Measurements from ENCODE around the gene FLOT1. TPM values are rescaled to one million over a fixed set of nuclear protein-coding genes. Genes with fewer than 3 reads are reported as not detected.

FLOT1 gene
- total and polyA plus RNA-seq, 2 experiments from 2014 or later, result 208 to 236 TPM

GRCh38 chr6:30747300-30747687 lies 4.8 kb upstream of the FLOT1 start:
- H3K4me3 ChIP-seq, result no peak overlapping the region
- H3K27me3 ChIP-seq, result no peaks in the 10 kb centered on the region
- no peak for DNase-seq (ENCODE audit: low read depth in 1 of 2, low spot score in 1 of 2)
- no peaks in the 10 kb centered on the region for H3K9me3 ChIP-seq (ENCODE audit: low read depth)
- no peak overlapping the region for H3K27ac ChIP-seq
- H3K4me1 ChIP-seq (ENCODE audit: low read depth), result peaks cover 2% of the 10 kb centered on the region
- TF ChIP-seq, protein P1, sequence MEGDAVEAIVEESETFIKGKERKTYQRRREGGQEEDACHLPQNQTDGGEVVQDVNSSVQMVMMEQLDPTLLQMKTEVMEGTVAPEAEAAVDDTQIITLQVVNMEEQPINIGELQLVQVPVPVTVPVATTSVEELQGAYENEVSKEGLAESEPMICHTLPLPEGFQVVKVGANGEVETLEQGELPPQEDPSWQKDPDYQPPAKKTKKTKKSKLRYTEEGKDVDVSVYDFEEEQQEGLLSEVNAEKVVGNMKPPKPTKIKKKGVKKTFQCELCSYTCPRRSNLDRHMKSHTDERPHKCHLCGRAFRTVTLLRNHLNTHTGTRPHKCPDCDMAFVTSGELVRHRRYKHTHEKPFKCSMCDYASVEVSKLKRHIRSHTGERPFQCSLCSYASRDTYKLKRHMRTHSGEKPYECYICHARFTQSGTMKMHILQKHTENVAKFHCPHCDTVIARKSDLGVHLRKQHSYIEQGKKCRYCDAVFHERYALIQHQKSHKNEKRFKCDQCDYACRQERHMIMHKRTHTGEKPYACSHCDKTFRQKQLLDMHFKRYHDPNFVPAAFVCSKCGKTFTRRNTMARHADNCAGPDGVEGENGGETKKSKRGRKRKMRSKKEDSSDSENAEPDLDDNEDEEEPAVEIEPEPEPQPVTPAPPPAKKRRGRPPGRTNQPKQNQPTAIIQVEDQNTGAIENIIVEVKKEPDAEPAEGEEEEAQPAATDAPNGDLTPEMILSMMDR (IDR thresholded peaks at IDR 0.05; ENCODE audit: low read depth, low read length), result no peak
- H3K36me3 ChIP-seq, result no peaks in the 10 kb centered on the region

- TF ChIP-seq, protein P1 (IDR thresholded peaks at IDR 0.05; ENCODE audit: low read depth, low read length), result peak; percentile 65
- H3K4me1 ChIP-seq (ENCODE audit: low read depth), result peaks cover 5% of the 10 kb centered on the region
- no peaks in the 10 kb centered on the region for H3K27me3 ChIP-seq
- no peaks in the 10 kb centered on the region for H3K9me3 ChIP-seq (ENCODE audit: low read depth)
- peak; percentile 81 to 96 for DNase-seq (ENCODE audit: low read depth in 1 of 2, low spot score in 1 of 2)
- peaks cover 12% of the 10 kb centered on the region for H3K36me3 ChIP-seq
- H3K4me3 ChIP-seq, result peak within 1 kb of the TSS; percentile 68
- H3K27ac ChIP-seq, result peak within 1 kb of the TSS; percentile 82
These were observed 1.7 kb upstream of the FLOT1 start, which contains the start of gene IER3 for GRCh38 chr6:30744054-30744805. TSS of gene IER3 (minus strand) at chr6:30744547. CDS start at chr6:30744518, 29 bp downstream.

DNA sequence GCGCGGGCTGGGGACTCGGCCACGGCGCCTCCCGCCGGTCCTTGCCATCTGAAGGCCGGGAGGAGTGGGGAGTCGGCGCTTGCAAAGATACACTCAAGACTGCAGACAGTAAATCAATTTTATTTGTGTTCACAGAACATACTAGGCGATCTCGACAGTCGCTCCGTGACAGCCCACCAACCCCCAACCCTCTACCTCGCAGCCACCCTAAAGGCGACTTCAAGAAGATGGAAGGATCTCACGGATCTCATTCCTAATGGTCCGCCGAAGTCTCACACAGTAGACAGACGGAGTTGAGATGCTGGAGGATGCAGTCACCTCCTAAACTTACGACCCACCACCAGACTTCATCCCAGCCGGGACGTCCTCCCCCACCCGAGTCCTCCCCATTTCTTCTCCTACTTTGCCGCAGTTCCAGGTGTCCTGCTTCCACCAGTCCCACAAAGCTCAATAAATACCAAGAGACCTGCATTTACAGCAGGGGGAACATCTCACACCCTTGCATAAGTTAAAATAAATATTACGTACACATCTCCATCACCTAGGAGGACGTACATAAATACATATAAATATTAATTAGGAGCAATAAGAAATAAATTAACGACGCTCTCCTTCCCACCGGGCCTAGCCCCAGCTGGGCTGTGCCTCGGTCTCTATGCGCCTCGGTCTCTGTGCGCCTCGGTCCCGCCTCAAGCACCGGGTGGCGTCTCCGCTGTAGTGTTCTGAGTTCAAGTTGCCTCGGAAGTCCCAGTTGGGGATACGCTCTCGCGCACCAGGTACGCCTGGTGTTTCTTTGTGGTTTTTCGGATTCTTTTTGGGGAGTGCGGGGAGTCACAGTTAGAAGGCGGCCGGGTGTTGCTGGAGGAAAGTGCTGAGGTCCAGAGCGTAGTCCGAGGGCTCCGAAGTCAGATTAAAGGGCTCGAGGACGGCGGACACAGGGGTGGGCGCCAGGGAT lies 889 bp upstream of the FLOT1 start:
- peak overlapping the region; percentile 82 for H3K27ac ChIP-seq

GRCh38 chr6:30741789-30742315 lies 635 bp downstream of the FLOT1 start:
- peak overlapping the region; percentile 82 for H3K27ac ChIP-seq
- H3K9me3 ChIP-seq (ENCODE audit: low read depth), result no peaks in the 10 kb centered on the region
- no peak for DNase-seq (ENCODE audit: low read depth in 1 of 2, low spot score in 1 of 2)
- peaks cover 30% of the 10 kb centered on the region for H3K36me3 ChIP-seq
- TF ChIP-seq, protein P1 (IDR thresholded peaks at IDR 0.05; ENCODE audit: low read depth, low read length), result no peak
- peaks cover 5% of the 10 kb centered on the region for H3K4me1 ChIP-seq (ENCODE audit: low read depth)
- H3K4me3 ChIP-seq, result peak overlapping the region; percentile 68
- H3K27me3 ChIP-seq, result no peaks in the 10 kb centered on the region

More for the DNA sequence above, 889 bp upstream of the FLOT1 start:
- H3K4me1 ChIP-seq (ENCODE audit: low read depth), result peaks cover 5% of the 10 kb centered on the region
- peaks cover 18% of the 10 kb centered on the region for H3K36me3 ChIP-seq
- TF ChIP-seq, protein P1 (IDR thresholded peaks at IDR 0.05; ENCODE audit: low read depth, low read length), result no peak
- H3K4me3 ChIP-seq, result peak overlapping the region; percentile 68
- no peaks in the 10 kb centered on the region for H3K9me3 ChIP-seq (ENCODE audit: low read depth)
- DNase-seq (ENCODE audit: low read depth in 1 of 2, low spot score in 1 of 2), result peak in 1 of 2 donors; percentile 47
- no peaks in the 10 kb centered on the region for H3K27me3 ChIP-seq

DNA sequence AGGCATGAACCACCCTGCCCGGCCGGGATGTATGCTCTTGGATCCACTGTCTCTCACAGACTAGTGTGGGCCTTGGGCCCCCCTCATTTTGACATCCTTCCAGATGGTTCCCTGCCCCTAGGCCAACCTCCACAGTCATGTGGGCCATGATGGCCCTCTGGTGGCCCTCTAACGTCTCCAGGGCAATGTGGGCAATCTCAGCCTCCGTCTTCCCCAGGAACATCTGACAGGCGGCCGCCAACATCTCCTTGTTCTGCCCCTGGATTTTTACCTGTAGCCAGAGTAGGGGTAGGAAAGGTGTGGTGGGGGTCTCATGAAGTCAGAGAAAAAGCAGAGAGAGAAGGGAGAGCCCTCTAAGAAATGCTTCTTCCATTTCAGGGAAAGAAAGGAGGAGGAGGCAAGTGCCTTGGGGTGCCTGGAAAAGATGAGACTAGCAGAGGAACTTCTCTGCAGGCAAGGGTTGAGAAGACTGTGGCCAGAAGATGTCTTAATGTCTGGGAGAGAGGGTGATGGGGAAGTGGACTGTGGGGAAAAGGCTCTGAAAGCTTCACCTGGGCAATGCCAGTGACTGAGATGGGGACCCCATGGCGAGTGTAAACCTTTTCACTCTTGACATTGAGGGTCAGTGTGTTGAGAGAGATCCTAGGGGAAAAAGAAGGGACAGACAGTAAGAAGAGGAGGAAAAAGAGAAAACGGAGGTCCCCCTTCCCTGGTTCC lies 1.3 kb downstream of the FLOT1 start:
- H3K27ac ChIP-seq, result peak overlapping the region; percentile 82

More for the DNA sequence above, 1.3 kb downstream of the FLOT1 start:
- DNase-seq (ENCODE audit: low read depth in 1 of 2, low spot score in 1 of 2), result no peak
- peaks cover 5% of the 10 kb centered on the region for H3K4me1 ChIP-seq (ENCODE audit: low read depth)
- peaks cover 30% of the 10 kb centered on the region for H3K36me3 ChIP-seq
- no peaks in the 10 kb centered on the region for H3K27me3 ChIP-seq
- TF ChIP-seq, protein P1 (IDR thresholded peaks at IDR 0.05; ENCODE audit: low read depth, low read length), result no peak
- peak overlapping the region; percentile 68 for H3K4me3 ChIP-seq
- no peaks in the 10 kb centered on the region for H3K9me3 ChIP-seq (ENCODE audit: low read depth)

All from cardiac muscle cell (in vitro differentiated cells and primary cell).